ENCODE results near the gene SLC6A6. TPM values are rescaled to one million over a fixed set of nuclear protein-coding genes. Genes with fewer than 3 reads are reported as not detected.
A peak's percentile ranks its signal among the peaks of the same experiment; 100 is the strongest.

SLC6A6 gene
- total and polyA plus RNA-seq, 4 donors: 0.92 to 7.2 (median 2.9) TPM

GRCh38 chr3:14403619-14404155 lies 1.3 kb downstream of the SLC6A6 start:
- H3K9me3 ChIP-seq (ENCODE audit: control insufficient read depth in 4 of 4, low read length in 3 of 4): no peaks in the 10 kb centered on the region
- H3K27ac ChIP-seq (ENCODE audit: low read depth in 1 of 2, low read length in 2 of 2): peak overlapping the region; percentile 62 to 81
- peak overlapping the region in 2 of 3 donors; percentile 49 to 64 for H3K4me3 ChIP-seq (ENCODE audit: low read depth in 1 of 3, low read length in 3 of 3)
- peaks cover 3 to 24% (median 6%) of the 10 kb centered on the region in 4 donors for H3K4me1 ChIP-seq (ENCODE audit: control insufficient read depth in 4 of 4, insufficient read depth in 4 of 4, low read length in 3 of 4)
- DNase-seq (ENCODE audit: low spot score): no peak
- peaks cover 0 to 33% (median under 1%) of the 10 kb centered on the region in 4 donors for H3K27me3 ChIP-seq (ENCODE audit: control insufficient read depth in 4 of 4, insufficient read depth in 4 of 4, low read length in 3 of 4)
- 26% methylated on average over 12 of the region's 12 CpGs for WGBS
- TF ChIP-seq CTCF (IDR thresholded peaks at IDR 0.05; ENCODE audit: low read depth, low read length, missing input control) (no peak), ATF3 (IDR thresholded peaks at IDR 0.05) (no peak), TAF1 (conservative IDR thresholded peaks at IDR 0.05) (no peak), JUND (IDR thresholded peaks at IDR 0.05) (no peak), RXRA (IDR thresholded peaks at IDR 0.05) (no peak), FOXA1 (IDR thresholded peaks at IDR 0.05) (no peak), ZBTB33 (IDR thresholded peaks at IDR 0.05) (no peak), HNF4A (conservative IDR thresholded peaks at IDR 0.05) (no peak), RAD21 (IDR thresholded peaks at IDR 0.05) (no peak), NR2F2 (IDR thresholded peaks at IDR 0.05) (no peak), EGR1 (IDR thresholded peaks at IDR 0.05; ENCODE audit: low read depth in 2 of 2) (no peak), SP1 (IDR thresholded peaks at IDR 0.05) (no peak), HNF4G (IDR thresholded peaks at IDR 0.05) (no peak), FOXA2 (IDR thresholded peaks at IDR 0.05) (no peak), MAX (IDR thresholded peaks at IDR 0.05) (no peak), REST (IDR thresholded peaks at IDR 0.05) (no peak), YY1 (IDR thresholded peaks at IDR 0.05) (no peak), GABPA (IDR thresholded peaks at IDR 0.05 in 1 of 2, conservative IDR thresholded peaks at IDR 0.05 in 1 of 2) (no peak)
- H3K9ac ChIP-seq (ENCODE audit: low read depth in 1 of 2, low read length in 2 of 2): no peak overlapping the region
- no peaks in the 10 kb centered on the region for H3K36me3 ChIP-seq (ENCODE audit: control insufficient read depth in 4 of 4, insufficient read depth in 3 of 4, low read depth in 1 of 4, low read length in 3 of 4)

All from liver (tissue), 9 donors.